ENCODE measurements around the gene ADORA2B. TPM values are rescaled to one million over a fixed set of nuclear protein-coding genes. Genes with fewer than 3 reads are reported as not detected.

Gene ADORA2B
- total and polyA plus RNA-seq, 2 experiments from 2014 or later = 11.4 to 11.7 TPM

GRCh38 chr17:15917438-15918027 lies 27.4 kb upstream of the ADORA2B start:
- Histone ChIP-seq H3K36me3 (replicated peaks; ENCODE audit: insufficient read depth, low read depth) (no peaks in the 10 kb centered on the region), H3K4me3 (no peak overlapping the region), H3K4me2 (peak overlapping the region; percentile 53), H3K9me2 (replicated peaks; ENCODE audit: insufficient read depth) (no peaks in the 10 kb centered on the region), H2AFZ (no peak overlapping the region), H3K27me3 (no peaks in the 10 kb centered on the region), H3K9me3 (ENCODE audit: low read depth) (no peaks in the 10 kb centered on the region), H3K27ac (no peak overlapping the region), H3K4me1 (ENCODE audit: insufficient read depth) (no peaks in the 10 kb centered on the region), H3K79me2 (no peaks in the 10 kb centered on the region), H4K20me1 (ENCODE audit: insufficient read depth, poor library complexity, severe bottlenecking) (no peaks in the 10 kb centered on the region)
- no peak for DNase-seq (ENCODE audit: low spot score)
- WGBS (ENCODE audit: low lambda C conversion rate, missing lambda C conversion rate) = 64% methylated on average over 41 of the region's 44 CpGs
- TF ChIP-seq EZH2 (IDR thresholded peaks at IDR 0.05; ENCODE audit: borderline replicate concordance) = no peak
- no peak for TF ChIP-seq EZH2phosphoT487 (IDR thresholded peaks at IDR 0.05; ENCODE audit: low read depth, severe bottlenecking, unreplicated experiment)
- no peak for TF ChIP-seq CTCF (IDR thresholded peaks at IDR 0.05; ENCODE audit: poor library complexity)

- no peak for TF ChIP-seq CTCF (IDR thresholded peaks at IDR 0.05; ENCODE audit: poor library complexity)
- no peak for TF ChIP-seq EZH2phosphoT487 (IDR thresholded peaks at IDR 0.05; ENCODE audit: low read depth, severe bottlenecking, unreplicated experiment)
- TF ChIP-seq EZH2 (IDR thresholded peaks at IDR 0.05; ENCODE audit: borderline replicate concordance) = no peak
- no peak for DNase-seq (ENCODE audit: low spot score)
- H3K36me3 ChIP-seq (replicated peaks; ENCODE audit: insufficient read depth, low read depth) = no peaks in the 10 kb centered on the region
- no peaks in the 10 kb centered on the region for H3K9me3 ChIP-seq (ENCODE audit: low read depth)
- H3K27me3 ChIP-seq = no peaks in the 10 kb centered on the region
- no peaks in the 10 kb centered on the region for H3K9me2 ChIP-seq (replicated peaks; ENCODE audit: insufficient read depth)
- no peak overlapping the region for H3K4me2 ChIP-seq
- 89% methylated on average over 11 of the region's 11 CpGs for WGBS (ENCODE audit: low lambda C conversion rate, missing lambda C conversion rate)
- no peaks in the 10 kb centered on the region for H4K20me1 ChIP-seq (ENCODE audit: insufficient read depth, poor library complexity, severe bottlenecking)
- H3K4me3 ChIP-seq = no peak overlapping the region
- H3K27ac ChIP-seq = no peak overlapping the region
- H2AFZ ChIP-seq = no peak overlapping the region
- H3K79me2 ChIP-seq = no peaks in the 10 kb centered on the region
- H3K4me1 ChIP-seq (ENCODE audit: insufficient read depth) = no peaks in the 10 kb centered on the region
These were observed 26.7 kb upstream of the ADORA2B start for GRCh38 chr17:15918261-15918660.

GRCh38 chr17:15918661-15919259 lies 26.2 kb upstream of the ADORA2B start:
- Histone ChIP-seq H3K4me3 (no peak overlapping the region), H3K79me2 (no peaks in the 10 kb centered on the region), H4K20me1 (ENCODE audit: insufficient read depth, poor library complexity, severe bottlenecking) (no peaks in the 10 kb centered on the region), H3K27me3 (no peaks in the 10 kb centered on the region), H3K9me3 (ENCODE audit: low read depth) (no peaks in the 10 kb centered on the region), H3K4me1 (ENCODE audit: insufficient read depth) (no peaks in the 10 kb centered on the region), H3K36me3 (replicated peaks; ENCODE audit: insufficient read depth, low read depth) (no peaks in the 10 kb centered on the region), H2AFZ (no peak overlapping the region), H3K4me2 (no peak overlapping the region), H3K27ac (no peak overlapping the region), H3K9me2 (replicated peaks; ENCODE audit: insufficient read depth) (no peaks in the 10 kb centered on the region)
- whole genome bisulfite sequencing (ENCODE audit: low lambda C conversion rate, missing lambda C conversion rate) = 93% methylated on average over 9 of the region's 9 CpGs
- TF ChIP-seq EZH2phosphoT487 (IDR thresholded peaks at IDR 0.05; ENCODE audit: low read depth, severe bottlenecking, unreplicated experiment) (no peak), EZH2 (IDR thresholded peaks at IDR 0.05; ENCODE audit: borderline replicate concordance) (no peak), CTCF (IDR thresholded peaks at IDR 0.05; ENCODE audit: poor library complexity) (no peak)
- no peak for DNase-seq (ENCODE audit: low spot score)

All from hepatocyte (in vitro differentiated cells).